GM12872 (cell line): ENCODE results near the gene HMX3.
A peak's percentile ranks its signal among the peaks of the same experiment; 100 is the strongest.

ENCODE experiments used
- TF ChIP-seq, protein P1 (sequence below): IDR thresholded peaks from 3 replicates; pipeline ENCODE4 v1.5.1; 2011; ENCODE audit warnings: low read depth, mild to moderate bottlenecking, low read length, moderate library complexity; ENCODE audit not compliant: insufficient read depth

Gene HMX3

DNA sequence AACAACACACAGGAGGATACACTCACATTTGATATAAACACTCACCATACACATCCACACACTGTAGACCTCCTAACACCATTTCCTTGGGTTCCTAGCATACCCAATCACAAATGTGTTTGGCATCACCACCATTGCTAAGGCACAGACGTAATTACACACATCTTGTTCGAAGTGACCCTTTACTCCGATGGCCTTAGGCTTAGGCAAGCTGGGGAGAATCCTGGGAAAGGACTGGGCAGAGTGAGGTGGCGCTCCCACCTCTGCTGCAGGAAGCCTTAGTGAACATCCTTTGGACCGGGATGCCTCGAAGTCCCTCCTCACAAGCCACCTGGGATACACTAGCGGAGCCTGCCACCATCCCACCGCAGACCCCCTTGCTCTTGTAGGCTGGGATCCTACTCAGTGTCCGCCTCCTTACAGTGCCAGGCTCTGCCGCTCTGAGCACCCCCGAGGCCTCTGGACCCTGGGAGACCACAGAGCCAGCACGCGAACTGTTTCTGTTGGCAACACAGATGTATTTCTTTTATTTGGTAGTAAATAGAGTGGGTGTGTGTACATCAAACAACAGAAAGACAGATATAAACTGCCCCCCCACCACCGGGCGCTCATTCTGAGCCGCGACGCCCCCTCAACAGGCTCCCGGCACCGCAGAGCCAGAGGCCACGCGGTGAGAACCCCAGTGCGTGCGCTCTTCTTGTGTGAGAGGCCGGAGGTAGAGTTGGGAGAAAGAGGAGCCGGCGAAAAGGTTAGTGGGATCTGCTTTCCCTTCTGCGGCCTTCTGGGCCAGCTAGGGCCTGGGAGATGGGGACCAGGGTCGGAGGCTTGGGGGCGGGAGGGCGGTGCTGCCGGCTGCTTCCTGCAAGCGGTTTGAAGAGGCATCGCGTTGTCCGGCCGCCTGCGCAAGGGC, 6.3 kb downstream of the HMX3 start:
- TF ChIP-seq, protein P1, sequence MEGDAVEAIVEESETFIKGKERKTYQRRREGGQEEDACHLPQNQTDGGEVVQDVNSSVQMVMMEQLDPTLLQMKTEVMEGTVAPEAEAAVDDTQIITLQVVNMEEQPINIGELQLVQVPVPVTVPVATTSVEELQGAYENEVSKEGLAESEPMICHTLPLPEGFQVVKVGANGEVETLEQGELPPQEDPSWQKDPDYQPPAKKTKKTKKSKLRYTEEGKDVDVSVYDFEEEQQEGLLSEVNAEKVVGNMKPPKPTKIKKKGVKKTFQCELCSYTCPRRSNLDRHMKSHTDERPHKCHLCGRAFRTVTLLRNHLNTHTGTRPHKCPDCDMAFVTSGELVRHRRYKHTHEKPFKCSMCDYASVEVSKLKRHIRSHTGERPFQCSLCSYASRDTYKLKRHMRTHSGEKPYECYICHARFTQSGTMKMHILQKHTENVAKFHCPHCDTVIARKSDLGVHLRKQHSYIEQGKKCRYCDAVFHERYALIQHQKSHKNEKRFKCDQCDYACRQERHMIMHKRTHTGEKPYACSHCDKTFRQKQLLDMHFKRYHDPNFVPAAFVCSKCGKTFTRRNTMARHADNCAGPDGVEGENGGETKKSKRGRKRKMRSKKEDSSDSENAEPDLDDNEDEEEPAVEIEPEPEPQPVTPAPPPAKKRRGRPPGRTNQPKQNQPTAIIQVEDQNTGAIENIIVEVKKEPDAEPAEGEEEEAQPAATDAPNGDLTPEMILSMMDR = no peak

DNA sequence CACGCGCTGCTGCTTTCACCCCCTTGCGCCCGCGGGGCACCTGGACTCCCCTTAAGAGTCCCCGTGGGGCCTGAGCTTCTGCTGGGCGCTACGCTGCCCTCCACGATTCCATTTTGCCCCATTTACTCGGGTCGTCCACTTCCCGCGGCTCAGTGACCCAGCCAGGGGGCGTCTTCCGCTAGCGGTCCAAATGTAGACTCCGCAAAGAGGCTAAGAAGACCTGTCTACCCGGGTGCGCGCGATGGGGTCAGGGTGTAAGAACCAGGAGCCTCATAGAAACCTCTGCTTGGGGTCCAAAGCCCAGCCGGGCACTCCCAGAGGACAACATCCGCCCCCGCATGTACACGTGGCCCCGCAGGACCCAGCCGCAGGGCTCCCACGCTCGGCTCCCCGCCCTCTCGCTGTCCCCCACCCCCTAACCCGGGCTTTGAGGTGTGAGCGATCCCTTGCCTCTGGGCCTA, 7.0 kb downstream of the HMX3 start:
- TF ChIP-seq, protein P1 = no peak

DNA sequence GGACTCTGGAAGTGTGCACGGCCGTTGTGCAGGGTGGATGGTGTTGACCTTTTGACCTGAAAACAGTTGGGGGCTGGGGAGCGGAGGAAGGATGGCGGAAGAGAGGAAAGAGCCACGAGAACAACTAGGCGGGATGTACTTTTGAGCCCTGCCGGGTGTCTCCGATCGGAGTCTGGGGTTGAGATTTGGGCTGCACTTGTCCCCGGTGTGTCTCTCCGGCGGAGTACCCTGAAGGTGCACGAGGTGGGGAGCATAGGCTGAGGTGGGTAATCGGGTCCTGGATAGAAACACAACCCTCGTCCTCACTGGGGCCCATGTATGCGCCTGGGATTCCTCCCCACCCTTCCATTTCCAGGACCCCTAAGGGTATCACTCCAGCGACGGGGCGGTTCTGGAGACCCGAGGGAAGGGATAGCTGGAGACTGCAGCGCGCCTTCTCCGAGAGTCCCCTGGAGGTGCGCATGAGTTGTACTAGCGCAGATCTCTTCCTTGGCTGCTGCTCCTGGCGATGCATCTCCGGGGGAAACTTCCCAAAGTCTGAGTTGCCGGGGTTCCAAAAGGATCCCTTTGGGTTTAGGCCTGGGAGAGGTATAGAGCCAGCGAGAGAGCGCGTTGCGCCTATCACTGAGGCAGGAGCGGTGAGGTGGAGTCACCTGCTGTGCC, 7.5 kb downstream of the HMX3 start:
- TF ChIP-seq, protein P1 = no peak

DNA sequence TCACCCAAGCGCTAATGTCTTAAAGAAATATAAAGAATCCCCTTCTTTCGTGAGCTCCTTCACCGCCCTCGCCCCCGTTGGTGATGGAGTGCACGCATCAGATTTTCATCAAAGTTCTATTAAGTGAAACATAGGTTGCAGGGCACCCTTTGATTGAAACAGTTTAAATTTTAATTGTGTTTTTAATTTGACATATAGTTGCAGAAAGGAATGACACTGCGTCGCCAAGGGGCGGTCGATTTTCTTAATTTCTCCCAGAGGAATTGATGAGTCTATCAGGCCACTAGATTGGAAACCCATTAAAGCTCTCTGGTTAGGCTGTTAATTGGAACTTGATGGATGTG, 8.0 kb downstream of the HMX3 start:
- TF ChIP-seq, protein P1 = no peak

DNA sequence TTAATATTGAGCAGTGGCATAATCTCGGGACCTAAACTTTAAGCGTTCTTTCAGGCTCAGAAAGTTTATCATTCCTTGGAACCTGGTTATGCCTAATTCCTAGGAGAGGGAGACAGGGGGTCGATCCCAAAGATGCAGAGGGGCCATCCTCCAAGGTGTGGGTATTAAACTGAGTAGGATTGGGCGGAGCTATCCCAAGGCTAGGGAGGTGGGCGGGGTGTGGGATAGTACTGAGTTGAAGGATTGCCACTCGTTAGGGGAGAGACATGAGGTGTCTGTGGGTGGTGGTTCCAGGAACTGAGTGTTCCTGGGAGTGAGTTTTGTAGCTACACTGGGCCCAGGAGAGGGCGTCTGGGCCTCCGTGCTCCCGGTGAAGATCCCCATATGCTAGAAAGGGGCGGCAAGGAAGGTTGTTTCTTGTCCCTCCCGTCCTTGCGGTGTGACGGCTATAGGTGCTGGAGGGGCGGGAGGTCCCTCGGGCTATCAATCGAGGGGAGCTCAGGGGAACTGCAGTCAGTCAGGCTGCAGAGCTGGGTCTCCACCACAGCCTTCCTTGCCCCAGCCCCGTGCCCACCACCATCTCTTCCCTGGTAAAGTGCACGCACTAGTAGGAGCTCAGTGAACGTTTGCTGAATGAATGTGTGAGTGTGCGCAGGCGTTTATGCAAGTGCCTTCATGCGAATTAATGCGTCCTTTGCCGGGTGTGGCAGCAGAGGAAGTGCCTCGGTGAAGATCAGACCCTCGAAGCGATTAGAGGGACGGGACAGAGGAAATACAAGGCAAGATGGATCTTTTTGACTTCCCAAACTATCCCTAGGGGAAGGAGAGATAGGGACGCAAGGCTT, 9.1 kb downstream of the HMX3 start:
- TF ChIP-seq, protein P1 = peak; percentile 21; the same call in 1 of the 3 replicates

DNA sequence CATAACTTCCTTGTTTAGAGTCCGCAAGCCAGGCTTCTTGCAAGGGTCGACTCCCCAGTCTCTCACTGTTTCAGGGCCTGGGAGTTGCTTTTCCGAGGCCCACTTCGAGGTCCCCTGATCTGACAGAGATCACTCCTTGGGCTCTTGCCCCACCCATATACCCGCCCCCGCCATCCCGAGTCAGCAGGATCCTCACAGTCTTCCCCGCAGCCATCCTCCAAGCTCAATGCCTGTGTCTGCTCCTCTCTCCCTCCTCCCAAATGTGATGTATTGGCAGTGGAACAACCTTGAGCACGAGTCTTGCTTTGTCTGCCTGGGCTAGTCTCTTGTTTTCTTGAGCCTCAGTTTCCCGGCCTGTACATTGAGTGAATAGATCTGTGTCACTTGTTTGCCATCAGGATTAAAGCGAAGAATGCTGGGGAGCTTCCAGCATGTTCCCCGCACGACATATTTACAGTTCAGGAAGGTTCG, 9.8 kb downstream of the HMX3 start:
- TF ChIP-seq, protein P1 = no peak
